ENCODE measurements around the gene NATD1.
"Not testable (repeated sequence)": the region's sequence is repeated elsewhere in the genome, so short reads cannot be mapped to it uniquely, and the experiment has no call there.

The NATD1 gene

DNA sequence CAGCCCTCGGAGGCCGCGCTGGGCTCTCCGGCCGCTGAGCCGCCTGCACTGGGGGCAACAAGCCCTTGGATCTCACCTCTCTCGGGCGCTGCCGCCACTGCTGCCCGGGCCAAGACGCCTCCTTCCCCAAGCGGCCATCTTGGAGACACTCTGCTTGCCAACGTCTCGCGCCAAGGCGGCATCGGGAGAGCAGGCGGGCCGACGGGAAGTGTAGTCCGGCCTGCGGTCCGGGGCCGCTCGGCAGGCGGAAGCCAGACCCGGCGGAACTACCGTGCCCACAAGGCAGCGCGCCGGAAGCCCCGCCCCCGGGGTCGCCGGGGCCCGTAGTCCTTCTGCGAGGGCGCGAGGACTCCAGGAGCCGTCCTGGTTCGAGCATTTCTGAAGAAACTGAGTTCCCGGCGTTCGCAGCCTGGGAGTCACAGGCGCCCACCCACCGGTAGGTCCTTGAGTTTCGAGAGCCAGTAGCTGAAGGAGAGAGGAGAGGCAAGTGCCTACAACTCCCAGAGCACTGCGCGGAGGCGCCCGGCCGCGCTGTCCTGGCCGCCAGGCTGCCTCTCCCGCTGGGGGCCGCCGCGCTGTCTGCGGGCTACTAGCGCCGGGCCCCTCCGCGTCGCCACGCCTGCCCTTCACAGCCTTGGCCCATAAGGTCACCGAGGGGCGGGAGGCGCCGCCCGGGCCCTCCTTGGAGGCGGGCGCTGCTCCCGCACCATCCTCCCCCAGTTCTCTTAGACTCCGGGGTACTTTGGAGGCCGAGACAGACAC, 39.0 kb downstream of the NATD1 start, which contains the start of gene TMEM11:
Gene TMEM11, minus strand, starts transcription at position 147 of the 762 bp plus-strand sequence. Its CDS starts 9 bp downstream, at position 138.
- DNase-seq, result peak; percentile 96

DNA sequence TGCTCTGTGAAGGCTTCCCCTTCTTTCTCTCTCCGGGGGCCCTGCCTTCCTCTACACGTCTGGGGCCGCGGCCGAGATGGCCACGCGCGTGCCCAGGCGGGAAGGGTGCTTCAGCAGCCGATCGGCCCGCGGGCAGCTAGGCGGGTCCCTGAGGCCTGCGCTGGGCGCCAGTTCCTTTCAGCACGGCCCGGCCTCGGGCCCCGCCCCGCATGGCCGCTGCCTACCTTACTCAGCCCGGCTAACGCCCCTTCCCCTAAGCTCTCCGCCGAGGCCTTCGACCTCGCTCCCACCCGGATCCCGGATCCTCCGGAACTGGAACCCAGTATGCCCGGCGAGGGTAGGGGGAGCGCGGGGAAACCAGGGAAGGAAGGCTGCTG, 39.6 kb downstream of the NATD1 start:
- DNase-seq, result peak; percentile 80

DNA sequence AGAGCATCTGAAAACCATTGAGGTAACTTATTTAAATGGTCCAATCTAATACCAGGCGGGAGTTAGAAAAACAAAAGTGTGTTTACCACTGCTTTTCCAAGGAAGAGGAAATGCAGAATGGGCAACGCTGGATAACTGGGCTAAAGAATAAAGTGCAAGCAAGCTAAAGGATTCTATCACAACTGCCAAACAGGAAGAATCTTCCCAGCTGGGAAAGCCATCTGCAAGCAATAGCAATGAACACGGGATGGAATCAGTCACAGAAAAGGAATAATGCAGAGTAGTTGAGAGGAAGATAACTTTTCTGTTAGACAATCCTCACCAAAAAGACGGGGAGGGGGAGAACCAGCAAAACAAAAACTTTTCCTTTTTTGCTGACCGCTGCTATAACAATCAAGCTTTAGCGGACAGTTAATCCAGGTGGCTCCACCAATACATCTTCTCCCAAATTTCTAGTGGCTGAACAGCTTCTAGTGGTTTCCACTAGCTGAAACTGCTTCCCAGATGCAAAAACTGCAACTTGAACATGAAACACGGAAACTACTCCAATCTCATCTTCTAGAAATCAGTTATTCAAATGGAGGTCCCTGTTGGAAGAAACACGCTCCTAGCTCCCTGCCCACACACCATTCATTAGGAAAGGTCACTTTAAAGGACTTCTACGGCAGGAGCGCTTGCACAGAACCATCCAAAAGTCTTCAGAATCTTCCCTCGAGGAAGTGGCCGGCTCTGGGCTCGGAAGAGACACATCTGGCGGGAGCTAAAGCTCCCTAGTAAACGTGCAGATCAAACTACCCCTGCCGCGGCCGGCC, 40.2 kb downstream of the NATD1 start:
- DNase-seq, result no peak

DNA sequence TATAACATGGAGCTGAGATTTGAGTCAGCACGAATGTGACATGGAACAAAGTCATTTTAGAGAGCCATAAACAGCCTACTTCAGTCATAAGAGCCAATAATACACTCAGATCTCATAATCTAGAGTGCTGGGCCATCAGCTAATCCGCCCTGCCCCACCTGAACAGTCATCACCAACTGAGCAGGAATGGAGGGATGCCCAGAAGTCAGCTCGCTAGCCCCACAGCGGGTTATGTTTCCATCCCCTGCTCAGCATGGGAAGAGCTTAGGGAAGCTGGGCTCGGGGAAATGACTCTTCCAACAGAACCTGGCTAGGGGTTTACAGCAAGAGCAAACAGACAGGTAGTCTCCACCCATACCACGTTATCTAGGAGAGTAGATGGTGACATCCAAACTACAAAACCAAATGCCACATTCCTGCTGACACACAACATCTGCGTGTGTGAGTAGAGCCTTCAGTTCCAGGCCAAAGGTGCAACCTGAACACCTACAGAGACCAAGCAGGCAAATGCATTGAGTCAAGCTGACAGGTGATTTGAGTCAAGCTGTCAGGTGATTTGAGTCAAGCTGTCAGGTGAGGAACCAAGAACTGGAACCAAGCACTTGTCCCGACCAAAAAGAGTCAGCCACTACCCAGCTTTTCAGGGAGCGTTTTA, 41.3 kb downstream of the NATD1 start:
- DNase-seq, result no peak

DNA sequence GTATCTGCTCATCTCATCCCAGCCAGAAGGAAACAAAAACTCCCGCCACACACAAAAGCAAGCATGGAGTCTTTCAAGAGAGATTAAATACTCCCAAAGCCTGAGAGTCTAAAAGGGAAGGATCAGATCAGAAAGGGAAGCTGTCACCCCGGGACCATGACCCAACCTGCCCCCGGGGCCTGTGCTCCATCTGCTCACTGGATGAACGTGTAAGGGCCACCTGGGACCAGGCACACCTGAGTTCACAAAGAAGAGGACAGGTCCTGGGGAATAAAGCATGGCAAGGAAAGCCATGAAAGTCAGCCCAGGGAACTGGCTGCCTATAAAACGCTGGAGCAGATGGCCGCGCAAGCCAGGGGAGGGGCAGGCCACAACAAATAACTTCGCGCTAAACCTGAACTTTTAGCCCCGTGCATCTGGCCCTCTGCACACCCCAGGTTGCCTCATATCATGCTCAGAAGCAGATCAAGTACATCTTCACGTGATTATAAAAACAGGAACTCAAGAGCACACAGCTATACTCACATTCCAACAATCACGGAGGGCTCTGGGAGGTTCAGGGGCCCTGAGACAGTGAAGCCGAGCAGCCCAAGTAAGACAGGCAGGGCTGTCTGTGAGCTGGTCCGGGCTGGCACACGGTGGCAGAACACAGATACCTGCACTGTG, 42.7 kb downstream of the NATD1 start:
- DNase-seq, result no peak

DNA sequence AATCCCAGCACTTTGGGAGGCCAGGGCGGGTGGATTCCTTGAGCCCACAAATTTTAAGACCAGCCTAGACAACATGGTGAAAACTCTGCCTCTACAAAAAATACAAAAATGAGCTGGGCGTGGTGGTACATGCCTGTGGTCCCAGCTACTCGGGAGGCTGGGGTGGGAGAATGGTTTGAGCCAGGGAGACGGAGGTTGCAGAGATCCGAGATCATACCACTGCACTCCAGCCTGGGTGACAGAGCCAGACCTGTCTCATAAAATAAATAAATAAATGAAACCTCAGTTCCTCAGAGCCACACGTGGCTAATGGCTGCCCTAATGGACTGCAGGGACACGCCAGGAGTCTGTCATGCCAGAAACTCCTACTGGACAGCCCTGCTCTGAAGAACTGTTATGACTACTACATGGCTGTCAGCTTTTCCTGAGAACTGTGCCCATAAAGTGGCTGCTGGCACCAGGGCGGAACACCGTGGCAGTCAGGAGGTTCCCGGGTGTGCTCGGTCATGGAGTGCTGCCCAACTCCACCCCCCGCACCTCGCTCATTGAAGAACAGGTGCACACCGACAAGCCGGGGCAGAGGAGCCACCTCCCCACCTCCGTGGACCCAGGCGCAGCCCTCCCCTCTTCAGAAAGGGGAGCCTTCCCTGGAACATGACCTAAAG, 43.6 kb downstream of the NATD1 start:
- no peak for DNase-seq

DNA sequence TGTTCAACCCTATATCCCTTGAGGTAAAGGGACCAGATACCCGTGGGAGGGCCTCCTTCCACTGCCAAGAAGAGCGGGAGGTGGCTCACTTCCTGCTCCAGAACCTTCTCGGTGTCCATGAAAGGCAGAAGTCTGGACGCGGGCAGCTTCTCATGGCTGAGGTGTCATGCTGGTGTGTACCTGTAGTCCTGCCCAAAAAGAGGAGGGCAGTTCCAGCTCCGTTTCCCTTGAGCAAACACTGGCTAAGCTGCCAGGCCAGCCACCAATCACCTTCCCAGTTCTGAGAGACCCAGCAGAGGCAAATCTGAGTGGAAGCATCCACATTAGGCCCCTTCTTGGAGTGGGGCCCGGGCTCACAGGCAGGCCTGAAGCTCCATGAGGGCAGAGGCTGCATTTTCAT, 44.9 kb downstream of the NATD1 start:
- no peak for DNase-seq

DNA sequence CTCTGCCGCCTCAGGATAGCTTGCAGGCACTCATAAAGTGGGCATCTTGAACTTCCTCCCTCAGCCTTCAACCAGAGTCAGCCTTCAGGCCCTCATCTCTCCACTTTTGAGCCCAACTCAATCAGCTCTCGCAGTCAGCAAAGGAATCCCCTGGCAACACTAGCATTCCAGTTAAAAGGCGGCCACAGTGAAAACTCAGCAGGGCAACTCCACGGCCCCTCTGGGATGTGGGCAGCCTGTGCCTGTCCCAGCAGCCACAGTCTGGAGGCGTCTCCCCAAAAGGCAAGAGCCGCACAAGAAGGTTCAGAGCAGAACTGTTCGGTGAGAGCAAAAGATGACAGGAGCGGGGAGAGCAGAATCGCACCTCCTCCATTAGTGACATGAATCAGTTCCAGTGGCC, 48.3 kb downstream of the NATD1 start:
- no peak for DNase-seq

DNA sequence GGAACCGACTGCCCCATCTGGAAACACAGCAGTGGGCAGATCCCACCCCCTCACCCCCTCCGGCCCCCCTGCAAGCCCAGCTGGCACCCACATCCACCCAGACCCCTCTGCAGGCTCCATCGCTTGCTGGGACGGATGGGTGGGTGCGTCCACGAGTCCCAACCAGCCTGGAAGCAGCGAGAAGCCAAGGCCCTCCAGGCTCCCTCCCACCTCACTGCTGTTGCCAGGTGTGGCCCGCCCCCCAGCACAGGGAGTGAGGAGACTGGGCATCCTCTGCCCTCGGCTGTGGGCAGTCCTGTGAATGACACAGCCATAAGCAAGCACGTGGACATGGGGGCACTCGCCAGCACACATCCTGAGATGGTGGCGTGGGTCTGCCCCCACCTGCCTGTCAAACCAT, 50.7 kb downstream of the NATD1 start:
- no peak for DNase-seq

DNA sequence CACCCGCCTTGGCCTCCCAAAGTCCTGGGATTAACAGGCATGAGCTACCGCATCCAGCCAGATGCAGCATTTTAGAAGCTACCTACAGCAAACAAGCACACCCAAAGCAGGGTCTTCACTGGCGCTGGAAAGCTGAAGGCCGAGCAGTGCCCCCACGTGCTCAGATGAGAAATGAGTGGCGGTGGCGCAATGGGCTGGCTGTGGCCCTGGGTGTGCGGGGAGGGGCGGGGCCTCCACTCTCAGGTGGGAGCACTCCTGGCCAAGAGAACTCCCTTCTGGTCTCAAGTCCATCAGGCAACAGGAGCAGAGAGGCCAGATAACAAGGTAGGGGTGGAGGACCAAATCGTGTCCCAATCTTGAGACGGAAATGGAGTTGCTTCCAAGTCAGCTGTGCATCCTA, 51.3 kb downstream of the NATD1 start:
- DNase-seq, result no peak

DNA sequence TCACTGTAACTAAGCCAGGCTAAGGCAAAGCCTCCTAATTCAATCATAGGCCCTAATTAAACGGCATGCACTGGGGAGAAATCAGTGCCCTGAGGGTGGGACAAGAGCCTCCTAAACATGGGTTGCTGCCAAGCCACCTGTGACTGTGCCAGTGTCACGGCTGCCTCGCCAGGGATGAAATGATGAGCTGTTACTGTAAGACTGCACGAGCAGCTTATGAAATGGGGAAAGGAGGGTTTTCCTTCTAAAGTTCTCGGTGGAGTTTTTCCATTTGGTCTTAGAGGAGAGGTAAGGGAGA, 52.0 kb downstream of the NATD1 start:
- DNase-seq, result no peak

DNA sequence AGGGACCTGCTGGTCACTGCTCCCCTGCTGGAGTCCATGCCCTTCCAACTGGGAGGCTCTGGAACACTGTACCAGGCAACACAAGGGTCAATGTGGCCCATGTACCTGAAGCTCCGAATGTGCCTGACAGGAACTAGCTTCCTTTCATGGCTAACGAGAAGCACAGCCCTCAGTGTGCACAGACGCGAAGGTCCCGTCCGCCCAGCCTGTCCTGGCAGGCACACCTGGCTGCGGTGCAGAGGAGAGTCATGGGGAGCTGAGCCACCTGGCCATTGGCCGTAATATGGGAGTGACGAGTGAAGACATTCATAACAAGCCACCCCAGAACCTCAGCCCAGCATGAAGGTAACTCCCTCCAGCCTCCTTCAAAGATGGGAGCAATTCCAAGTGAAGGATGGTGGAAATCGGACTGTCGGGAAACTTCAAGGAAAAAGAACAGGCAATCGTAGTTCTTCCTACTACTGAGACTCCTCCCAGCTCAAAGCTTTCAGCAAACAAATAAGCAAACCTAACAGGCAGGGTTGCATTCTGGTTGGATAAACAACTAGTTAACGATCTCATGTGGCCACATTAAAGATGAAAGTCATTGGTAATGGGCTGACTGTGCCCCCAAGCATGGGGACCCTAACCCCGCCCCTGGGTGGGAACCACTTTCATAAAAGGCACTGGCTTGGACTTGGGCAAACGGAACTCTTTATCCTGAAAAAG, 52.5 kb downstream of the NATD1 start:
- DNase-seq, result no peak

DNA sequence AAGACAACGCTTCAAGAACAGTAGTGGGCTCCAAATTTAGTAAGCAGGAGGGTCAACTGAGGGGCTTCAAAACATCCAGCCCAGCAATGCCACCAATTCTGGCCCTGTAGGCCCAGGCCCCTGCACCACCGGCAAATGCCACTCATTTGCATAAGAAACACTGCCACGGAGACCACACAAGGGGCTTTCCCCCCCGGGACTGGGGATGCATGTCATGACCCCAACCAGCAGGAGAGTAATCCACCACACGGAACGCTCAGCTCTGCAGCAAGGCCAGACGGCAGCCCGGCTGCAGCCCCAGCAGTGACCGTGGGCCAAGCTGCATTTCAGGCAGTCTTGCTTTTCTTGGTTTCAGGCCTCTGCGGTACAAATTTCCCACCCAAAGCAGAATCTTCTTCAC, 53.4 kb downstream of the NATD1 start:
- DNase-seq, result no peak

DNA sequence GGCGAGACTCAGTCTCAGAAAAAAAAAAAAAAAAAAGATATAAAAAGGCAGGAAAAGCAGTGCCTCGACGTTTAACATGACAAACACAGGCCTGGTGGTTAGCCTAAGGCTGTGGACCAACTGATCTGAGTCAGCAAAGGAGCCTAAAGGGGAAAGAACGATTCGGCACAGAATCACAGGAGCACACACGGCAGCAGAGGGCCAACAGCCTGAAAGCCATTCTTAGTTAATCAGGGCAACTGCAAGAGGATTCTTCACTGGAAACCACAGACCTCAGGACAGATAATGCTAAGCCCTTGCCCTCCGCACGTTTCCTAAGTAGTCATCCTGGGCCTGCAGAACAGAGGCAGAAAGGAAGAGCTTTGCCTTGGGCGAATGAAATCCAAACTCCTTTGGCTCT, 53.9 kb downstream of the NATD1 start:
- DNase-seq, result no peak

DNA sequence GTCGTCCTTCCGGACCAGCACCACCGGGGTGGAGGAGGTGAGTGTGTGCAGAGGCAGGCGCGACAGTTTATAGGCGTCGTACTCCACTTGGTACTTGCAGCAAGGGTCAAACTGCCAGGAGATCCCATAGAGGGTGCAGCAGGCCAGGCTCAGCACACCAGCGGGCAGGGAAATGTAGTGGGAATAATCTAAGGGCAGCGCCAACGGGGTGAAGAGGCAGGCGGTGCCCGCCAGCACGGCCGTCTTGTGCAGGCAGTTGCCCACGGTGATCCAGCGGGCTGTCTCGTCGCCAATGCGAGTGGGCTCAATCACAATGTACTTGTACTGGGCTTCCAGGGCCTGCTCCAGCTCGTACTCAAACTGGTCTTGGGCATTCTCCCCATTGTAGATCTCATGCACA, 54.8 kb downstream of the NATD1 start:
- no peak for DNase-seq

DNA sequence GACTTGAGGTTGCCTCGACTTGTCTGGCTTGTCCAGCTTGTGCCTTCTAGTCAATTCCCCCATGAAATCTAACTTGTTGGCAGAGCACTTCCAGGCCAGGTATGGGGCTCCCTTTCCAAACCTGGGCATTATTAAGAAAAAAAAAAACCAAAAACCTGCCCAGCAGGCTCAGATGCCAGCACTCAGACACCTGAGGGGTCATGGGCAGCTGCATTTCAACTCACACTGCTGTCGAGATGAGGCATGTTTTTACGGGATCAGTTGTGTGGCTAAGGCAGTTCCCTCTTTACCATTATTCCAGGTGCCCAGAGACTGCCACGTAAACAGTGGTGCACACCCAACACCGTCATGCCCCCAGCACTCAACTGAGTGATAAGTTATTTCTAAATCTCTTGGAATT, 57.1 kb downstream of the NATD1 start:
- DNase-seq, result no peak

DNA sequence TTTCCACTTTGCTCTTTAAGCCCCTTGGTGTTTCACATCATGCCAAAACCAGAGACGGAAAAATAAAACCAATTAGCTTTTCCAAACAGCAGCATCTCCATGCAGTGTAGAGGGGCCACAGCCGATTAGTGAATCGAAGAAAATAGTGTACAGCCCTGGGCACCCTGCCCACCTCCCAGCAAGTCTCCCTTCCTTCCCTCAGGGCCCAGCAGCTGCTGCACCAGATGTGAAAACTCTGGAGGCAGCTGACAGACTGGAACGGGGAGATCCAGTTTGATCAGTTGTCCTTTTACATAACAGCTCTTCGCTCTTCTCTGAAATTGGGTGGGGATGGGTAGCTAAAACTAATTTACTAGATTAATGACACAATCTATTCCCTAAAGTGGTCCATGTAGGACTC, 58.5 kb downstream of the NATD1 start:
- no peak for DNase-seq

DNA sequence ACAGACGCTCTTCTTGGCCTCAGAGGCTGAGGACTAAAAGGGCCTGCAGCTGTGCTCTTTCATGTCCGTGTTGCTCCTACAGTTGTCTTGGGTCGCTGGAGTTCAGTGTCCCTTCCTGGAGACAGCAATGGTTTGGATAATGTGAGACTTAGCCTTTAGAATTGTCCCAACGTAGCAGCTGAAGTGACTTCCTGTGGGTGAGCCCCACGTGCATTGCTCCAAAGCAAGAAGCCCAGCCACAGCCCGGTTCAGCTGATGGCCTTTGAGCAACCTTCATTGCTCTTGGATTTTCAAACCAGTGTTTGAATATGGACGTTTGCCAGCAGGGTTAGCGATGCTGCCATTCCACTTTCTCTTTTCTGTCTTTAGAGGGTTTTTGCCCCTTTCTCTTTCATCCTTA, 59.0 kb downstream of the NATD1 start:
- DNase-seq, result no peak

DNA sequence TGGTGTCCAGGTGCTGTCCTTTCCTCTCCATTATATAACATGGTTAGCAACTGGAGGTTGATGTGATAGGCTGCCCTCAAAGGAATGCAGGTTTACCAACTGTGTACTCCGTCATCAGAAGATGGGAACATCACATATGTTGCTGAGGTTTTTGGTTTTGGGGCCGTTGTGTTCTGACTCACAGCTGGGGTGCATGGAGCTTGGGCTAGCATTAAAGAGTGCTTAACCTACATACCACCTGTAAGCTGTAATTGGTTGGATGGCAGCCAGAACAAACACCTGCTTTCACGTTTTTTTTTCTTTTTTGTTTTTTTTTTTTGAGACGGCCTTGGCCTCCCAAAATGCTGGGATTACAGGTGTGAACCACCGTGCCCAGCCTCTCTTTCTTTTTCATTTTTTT, 60.2 kb downstream of the NATD1 start:
- DNase-seq, result peak; percentile 86

DNA sequence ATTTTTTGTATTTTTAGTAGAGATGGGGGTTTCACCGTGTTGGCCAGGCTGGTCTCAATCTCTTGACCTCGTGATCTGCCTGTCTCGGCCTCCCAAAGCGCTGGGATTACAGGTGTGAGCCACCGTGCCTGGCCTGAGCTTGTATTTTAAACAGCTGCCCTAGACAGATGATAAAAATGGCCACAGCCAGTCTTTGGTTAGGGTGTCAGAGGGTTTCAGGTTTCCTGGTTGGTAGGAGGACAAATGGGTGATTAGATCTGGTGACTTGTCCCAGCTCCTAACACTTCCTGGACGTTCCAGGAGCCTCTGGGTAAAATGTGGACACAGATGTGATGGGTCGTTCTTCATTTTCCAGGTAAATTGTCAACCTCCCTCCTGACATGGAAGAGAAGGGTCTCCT, 60.8 kb downstream of the NATD1 start:
- not testable (repeated sequence) for DNase-seq

DNA sequence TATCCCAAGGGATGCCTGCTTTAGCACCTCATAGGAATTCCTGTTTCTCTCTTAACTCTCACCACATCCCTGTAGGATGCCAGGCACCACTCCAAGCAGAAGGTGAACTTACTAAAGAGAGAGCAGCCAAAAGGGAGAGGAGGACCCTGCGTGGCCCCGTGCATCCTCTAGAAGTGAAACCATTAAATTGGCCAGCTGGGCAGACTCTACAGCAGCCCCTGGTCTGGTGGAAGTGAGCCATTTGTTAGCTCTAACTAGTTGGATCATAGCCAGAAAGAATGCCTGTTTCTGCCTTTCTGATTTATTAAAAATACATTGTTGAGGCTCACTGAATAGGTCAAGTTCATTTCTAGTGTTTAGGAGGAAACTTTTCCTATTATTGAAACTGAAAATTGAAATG, 61.5 kb downstream of the NATD1 start:
- DNase-seq, result no peak

DNA sequence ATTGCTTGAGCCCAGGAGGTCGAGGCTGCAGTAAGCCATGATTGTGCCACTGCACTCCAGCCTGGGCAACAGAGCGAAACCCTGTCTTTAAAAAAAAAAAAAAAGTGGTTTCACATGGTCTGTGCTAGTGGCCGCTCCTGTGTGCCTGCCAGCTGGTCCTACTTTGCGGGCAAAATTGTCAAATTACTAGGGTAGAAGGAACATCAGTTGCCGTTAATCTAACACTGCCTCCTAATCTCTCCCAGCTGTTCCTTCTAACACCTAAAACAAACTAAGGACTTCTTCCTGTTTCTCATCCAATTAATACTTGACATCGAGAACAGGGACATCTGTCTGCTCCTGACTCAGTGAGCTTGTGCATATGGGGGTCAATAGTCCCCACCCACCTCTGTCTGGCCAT, 63.1 kb downstream of the NATD1 start:
- DNase-seq, result no peak

All from NCI-H146 (cell line).